NB4 (cell line): ENCODE data around the gene SIRT5.
A peak's percentile ranks its signal among the peaks of the same experiment; 100 is the strongest.

Experiments used
- DNase-seq: peaks from one replicate; pipeline ENCODE4 v3.0.0; 2010; ENCODE audit warnings: low read depth
- H3K4me3 ChIP-seq: one replicate; pipeline ENCODE4 v1.5.1; 2011; ENCODE audit warnings: mild to moderate bottlenecking, low read depth, low read length, moderate library complexity
- MYC ChIP-seq: IDR thresholded peaks from 2 replicates; pipeline ENCODE4 v1.6.1; 2011; ENCODE audit warnings: low read depth, low read length
- POLR2A ChIP-seq: IDR thresholded peaks from 2 replicates; pipeline ENCODE4 v1.6.1; 2011; ENCODE audit warnings: mild to moderate bottlenecking; ENCODE audit not compliant: insufficient read length; ENCODE audit errors: extremely low read depth
- TF ChIP-seq, protein P1 (sequence below): IDR thresholded peaks from one replicate; pipeline ENCODE4 v1.5.1; 2012; ENCODE audit warnings: low read depth, low read length
- TF ChIP-seq, protein P2 (sequence below): IDR thresholded peaks from 2 replicates; pipeline ENCODE4 v1.6.1; 2011; ENCODE audit warnings: low read depth, low read length

Gene SIRT5

DNA sequence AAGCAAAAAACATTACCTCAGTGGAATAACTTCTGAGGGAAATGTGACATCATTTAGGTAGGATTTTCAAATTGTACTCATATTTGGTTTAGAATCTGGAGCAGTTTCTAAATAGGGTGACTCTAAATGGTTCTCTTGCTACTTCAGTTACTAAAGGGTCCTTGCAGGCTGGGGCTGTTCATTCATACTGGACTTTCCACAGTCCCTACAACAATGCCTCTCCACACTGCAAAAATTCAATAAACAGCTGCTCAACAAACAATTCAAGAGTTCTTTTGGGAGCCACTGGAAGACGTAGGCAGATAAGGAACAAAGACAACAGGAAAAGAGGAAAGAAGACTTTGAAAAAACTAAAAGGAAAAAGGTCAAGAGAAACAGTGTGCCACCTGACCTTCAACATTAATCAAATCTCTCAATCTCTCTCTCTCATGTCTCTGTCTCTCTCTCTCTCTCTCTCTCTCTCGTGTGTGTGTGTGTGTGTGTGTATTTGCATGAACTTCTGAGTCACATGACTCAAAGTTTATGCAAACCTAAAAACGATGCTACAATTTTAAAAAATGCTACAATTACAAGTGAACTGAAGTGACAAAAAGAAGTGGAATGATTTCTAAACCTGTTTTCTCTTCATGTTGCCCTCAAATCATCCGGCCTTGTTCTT, 55.2 kb downstream of the SIRT5 start:
- no peak overlapping the region for H3K4me3 ChIP-seq
- DNase-seq, result no peak
- no peak for TF ChIP-seq MYC
- TF ChIP-seq, protein P1, sequence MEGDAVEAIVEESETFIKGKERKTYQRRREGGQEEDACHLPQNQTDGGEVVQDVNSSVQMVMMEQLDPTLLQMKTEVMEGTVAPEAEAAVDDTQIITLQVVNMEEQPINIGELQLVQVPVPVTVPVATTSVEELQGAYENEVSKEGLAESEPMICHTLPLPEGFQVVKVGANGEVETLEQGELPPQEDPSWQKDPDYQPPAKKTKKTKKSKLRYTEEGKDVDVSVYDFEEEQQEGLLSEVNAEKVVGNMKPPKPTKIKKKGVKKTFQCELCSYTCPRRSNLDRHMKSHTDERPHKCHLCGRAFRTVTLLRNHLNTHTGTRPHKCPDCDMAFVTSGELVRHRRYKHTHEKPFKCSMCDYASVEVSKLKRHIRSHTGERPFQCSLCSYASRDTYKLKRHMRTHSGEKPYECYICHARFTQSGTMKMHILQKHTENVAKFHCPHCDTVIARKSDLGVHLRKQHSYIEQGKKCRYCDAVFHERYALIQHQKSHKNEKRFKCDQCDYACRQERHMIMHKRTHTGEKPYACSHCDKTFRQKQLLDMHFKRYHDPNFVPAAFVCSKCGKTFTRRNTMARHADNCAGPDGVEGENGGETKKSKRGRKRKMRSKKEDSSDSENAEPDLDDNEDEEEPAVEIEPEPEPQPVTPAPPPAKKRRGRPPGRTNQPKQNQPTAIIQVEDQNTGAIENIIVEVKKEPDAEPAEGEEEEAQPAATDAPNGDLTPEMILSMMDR, result no peak
- TF ChIP-seq, protein P2, sequence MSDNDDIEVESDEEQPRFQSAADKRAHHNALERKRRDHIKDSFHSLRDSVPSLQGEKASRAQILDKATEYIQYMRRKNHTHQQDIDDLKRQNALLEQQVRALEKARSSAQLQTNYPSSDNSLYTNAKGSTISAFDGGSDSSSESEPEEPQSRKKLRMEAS, result no peak
- no peak for TF ChIP-seq POLR2A

DNA sequence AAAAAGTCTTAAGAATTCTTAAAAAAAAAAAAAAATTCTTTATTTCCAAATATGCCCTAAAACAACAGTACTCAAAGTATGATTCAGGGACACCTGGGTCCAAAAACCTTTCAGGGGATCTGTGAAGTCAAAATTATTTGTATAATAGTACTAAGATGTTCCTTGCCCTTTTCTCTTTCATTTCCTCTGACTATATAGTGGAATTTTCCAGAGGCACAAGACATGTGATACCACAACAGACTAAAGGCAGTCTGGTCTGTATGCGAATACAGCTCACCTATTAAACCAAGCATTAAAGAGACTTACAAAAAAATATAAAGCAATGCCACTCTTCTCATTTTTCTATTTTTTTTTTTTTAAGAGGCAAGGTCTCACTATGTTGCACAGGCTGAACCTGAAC, 56.1 kb downstream of the SIRT5 start:
- TF ChIP-seq POLR2A (no peak), MYC (no peak)
- TF ChIP-seq, protein P2, result no peak
- TF ChIP-seq, protein P1, result no peak
- H3K4me3 ChIP-seq, result no peak overlapping the region
- no peak for DNase-seq

DNA sequence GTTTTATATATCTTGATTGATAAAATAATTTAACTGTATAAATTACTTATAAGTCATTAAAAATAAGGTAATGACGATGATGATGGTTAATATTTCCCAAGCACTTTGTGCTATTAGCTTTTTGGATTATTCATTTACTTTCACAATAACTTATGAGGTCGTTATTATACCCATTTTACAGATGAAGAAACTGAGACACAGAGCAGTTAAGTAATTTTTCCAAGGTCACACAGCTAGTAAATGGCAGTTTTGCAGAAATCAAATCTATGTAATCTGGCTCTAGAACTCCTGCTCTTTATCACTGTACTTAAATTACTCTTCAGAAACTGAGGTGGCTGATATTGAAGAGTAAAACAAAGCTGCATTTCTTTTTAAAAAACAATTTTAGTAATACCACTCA, 58.9 kb downstream of the SIRT5 start:
- no peak overlapping the region for H3K4me3 ChIP-seq
- TF ChIP-seq POLR2A (no peak), MYC (no peak)
- TF ChIP-seq, protein P1, result no peak
- TF ChIP-seq, protein P2, result no peak
- DNase-seq, result no peak

DNA sequence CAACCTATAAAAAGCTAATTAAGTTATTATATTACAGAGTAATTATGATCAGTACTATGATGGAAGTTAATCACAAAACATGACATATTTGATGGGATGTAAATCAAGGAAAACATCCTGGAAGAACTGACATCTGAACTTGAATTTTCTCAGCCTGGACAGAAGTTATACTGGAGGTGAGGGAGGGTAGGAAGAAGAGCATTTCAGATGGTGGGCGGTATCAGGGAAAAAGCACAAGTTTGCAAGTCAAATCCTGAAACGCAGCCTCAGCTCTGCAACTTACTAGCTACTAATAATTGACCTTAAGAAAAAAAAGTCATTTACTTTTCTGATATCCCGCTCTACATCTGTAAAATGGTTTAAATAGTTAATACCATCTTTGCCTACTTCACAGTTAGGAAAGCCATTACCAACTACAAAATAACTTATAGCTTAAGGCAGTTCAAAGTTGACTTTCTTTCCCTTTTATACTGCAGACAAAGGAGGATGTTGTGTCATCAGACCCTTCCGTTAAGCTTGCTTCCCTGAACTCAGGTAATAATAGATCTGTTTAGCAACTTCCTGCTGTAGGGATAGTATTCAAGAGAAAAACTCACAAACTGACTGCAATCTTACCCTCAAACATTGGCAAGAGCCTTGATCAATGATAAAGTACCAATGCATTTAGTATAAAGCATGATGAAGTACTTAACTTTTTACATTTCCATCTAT, 61.7 kb downstream of the SIRT5 start:
- H3K4me3 ChIP-seq, result peak overlapping the region; percentile 12
- peak; percentile 78 for DNase-seq
- TF ChIP-seq POLR2A (no peak), MYC (no peak)

DNA sequence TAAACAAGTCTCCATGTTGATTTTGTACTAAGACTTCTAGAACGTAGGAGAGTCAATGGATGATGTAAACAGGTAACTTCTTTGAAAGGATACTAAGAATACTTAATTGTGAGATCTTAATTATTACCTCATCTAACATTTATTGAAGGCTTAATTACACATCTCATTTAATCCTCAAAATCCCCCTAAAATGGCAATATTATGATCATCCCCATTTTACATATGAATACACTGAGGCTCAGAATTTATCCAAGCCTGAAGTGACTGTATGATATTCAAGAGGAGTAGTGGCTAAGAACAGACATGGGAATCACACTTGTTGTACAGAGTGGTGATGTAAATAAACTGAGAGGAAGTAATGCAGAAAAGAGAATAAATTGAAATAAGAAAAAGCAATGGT, 63.6 kb downstream of the SIRT5 start:
- no peak overlapping the region for H3K4me3 ChIP-seq
- DNase-seq, result no peak
- TF ChIP-seq, protein P1, result no peak
- TF ChIP-seq, protein P2, result no peak
- TF ChIP-seq POLR2A, result no peak

DNA sequence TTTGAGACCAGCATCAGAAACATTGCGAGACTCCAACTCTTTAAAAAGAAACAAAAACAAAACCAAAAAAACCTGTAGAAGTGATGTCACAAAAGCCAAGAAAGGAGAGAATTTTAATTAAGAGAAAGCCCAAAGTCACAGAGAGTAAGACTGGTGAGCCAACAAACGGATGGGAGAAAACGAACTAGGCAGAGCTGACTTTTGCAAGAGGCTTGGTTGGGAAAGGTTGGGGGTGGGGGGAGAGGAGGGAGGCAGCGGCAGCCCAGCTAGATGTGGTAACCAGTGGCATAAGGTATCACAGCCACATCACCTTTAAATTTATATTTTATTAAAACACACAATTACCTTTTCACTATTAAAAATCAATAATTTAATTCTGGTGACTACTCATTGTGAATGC, 64.2 kb downstream of the SIRT5 start:
- TF ChIP-seq, protein P2, result no peak
- TF ChIP-seq POLR2A, result no peak
- TF ChIP-seq, protein P1, result no peak
- peak; percentile 84 for DNase-seq
- H3K4me3 ChIP-seq, result no peak overlapping the region
